Measurements from ENCODE around the gene UBR2.
"Not testable (repeated sequence)": the region's sequence is repeated elsewhere in the genome, so short reads cannot be mapped to it uniquely, and the experiment has no call there.

UBR2 gene

DNA sequence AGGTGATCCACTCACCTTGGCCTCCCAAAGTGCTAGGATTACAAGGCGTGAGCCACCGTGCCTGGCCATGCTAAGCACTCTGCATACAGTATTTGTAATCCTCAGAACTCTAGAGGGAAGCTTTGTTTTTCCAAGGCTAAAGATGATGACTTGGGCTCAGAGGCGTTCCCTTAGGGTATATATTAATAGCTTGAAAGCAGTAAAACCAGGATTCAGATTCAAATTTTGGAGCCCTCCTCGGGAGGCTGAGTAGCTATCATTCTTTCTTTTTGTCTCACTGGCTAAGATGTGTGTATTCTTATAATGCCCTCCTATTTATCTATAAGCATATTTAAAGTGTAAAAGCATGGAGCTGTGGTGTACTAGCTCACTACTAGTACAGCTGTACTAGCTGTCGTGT lies 90.0 kb downstream of the UBR2 start:
- H3K9me3 ChIP-seq = no peaks in the 10 kb centered on the region
- in situ Hi-C loops (cut with MboI; ENCODE audit: low sequenced_read_pairs) = no loop called here
- H3K27me3 ChIP-seq (ENCODE audit: low read depth) = no peaks in the 10 kb centered on the region
- H3K36me3 ChIP-seq (replicated peaks) = peaks cover 18% of the 10 kb centered on the region
- no peak overlapping the region for H3K4me3 ChIP-seq
- H3K4me1 ChIP-seq = peaks cover 23% of the 10 kb centered on the region
- DNase-seq (ENCODE audit: low spot score in 2 of 2) = peak; percentile 68 to 91

DNA sequence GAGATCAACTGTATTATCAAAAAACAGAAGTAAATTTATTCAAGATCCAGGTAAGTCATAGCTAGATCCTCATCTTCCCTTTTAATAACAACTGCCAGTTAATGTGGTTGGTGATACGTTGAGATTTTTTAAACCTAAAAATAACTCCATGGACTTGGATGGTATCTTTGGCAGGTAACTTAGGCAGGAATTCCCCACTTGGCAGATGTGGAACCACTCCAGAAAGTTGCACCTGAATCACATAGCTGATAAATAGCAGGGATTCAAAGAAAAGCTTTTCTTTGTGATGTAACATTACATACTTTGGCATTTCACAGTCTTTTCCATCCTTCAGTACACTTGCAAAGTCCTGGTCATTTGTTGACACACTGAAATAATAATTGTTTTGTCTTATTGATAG lies 96.0 kb downstream of the UBR2 start:
- Histone ChIP-seq H3K4me1 (peaks cover 2% of the 10 kb centered on the region), H3K36me3 (replicated peaks) (peaks cover 37% of the 10 kb centered on the region)
- in situ Hi-C loops (cut with MboI; ENCODE audit: low sequenced_read_pairs) = loop anchor here (5.0 kb wide), 1 partner anchor 217 kb away; the partner anchor contains the start of gene RPL7L1

DNA sequence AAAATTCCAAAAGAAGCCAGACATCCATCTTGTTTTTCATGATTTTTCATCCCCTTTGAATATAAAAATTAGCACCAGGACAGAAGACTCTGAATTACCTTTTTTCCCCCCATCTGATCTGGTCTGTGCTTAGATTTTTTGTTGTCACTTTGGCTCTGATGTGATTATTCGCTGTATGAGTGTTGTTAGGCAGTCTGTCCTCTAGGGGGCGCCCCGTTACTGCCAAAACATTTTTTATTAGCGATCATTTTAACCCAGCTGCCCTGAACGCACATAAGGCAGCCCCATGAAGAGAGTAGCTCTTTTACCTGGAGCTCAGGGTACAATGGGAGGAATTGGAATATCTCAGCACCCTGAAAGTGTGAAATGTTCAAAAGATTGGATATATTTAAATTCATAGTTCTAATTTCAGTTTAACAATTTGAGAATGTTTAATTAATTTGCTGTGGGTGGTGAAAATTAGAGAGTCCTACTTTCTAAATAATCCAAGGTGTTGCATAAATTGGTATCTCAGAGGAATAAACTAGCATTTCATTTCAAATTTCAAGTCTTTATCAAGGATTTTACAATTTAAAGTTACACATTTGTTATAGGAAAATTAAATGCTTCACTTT lies 97.8 kb downstream of the UBR2 start:
- H3K27me3 ChIP-seq (ENCODE audit: low read depth) = no peaks in the 10 kb centered on the region
- H3K4me1 ChIP-seq = peaks cover 2% of the 10 kb centered on the region
- peaks cover 48% of the 10 kb centered on the region for H3K36me3 ChIP-seq (replicated peaks)
- in situ Hi-C loops (cut with MboI; ENCODE audit: low sequenced_read_pairs) = loop anchor here (5.0 kb wide), 1 partner anchor 216 kb away; the partner anchor contains the start of gene RPL7L1
- H3K4me3 ChIP-seq = no peak overlapping the region
- H3K9me3 ChIP-seq = no peaks in the 10 kb centered on the region
- peak; percentile 70 to 85 for DNase-seq (ENCODE audit: low spot score in 2 of 2)

More for the DNA sequence above, 96.0 kb downstream of the UBR2 start:
- no peaks in the 10 kb centered on the region for H3K27me3 ChIP-seq (ENCODE audit: low read depth)
- H3K4me3 ChIP-seq = no peak overlapping the region
- DNase-seq (ENCODE audit: low spot score in 2 of 2) = no peak
- H3K9me3 ChIP-seq = no peaks in the 10 kb centered on the region

GRCh38 chr6:42664718-42665117 lies 100.9 kb downstream of the UBR2 start:
- Histone ChIP-seq H3K4me1 (no peaks in the 10 kb centered on the region), H3K36me3 (replicated peaks) (peaks cover 39% of the 10 kb centered on the region), H3K4me3 (no peak overlapping the region), H3K27me3 (ENCODE audit: low read depth) (no peaks in the 10 kb centered on the region), H3K9me3 (no peaks in the 10 kb centered on the region)
- in situ Hi-C loops (cut with MboI; ENCODE audit: low sequenced_read_pairs) = loop anchor here (5.0 kb wide), 1 partner anchor 213 kb away; the partner anchor contains the start of gene RPL7L1
- no peak for DNase-seq (ENCODE audit: low spot score in 2 of 2)

GRCh38 chr6:42674368-42674767 lies 110.5 kb downstream of the UBR2 start:
- not testable (repeated sequence) for H3K27me3 ChIP-seq (ENCODE audit: low read depth); H3K9me3 ChIP-seq; DNase-seq (ENCODE audit: low spot score in 2 of 2); H3K4me1 ChIP-seq; H3K4me3 ChIP-seq
- in situ Hi-C loops (cut with MboI; ENCODE audit: low sequenced_read_pairs) = loop anchor here (5.0 kb wide), 1 partner anchor 43 kb away; no protein-coding TSS in a partner anchor
- H3K36me3 ChIP-seq (replicated peaks) = peaks cover 47% of the 10 kb centered on the region

DNA sequence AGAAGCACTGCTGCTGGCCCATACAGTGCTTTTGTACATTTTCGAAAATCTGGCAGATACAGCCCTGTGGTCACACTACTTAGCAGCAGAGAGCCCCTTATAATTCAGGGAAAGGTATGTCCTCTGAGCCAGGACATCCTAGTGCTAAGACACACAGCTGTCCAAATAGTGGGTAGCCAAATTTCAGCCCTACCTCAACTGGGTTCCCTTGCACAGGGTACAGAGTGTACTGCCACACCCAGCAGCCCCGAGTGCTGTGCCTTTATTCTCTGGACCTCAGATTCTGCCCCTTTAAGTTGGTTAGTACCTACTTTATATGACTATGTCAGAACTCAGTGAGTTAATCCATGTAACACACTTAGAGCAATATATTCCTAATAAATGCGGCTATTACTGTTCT lies 111.0 kb downstream of the UBR2 start:
- H3K36me3 ChIP-seq (replicated peaks) = peaks cover 50% of the 10 kb centered on the region
- in situ Hi-C loops (cut with MboI; ENCODE audit: low sequenced_read_pairs) = loop anchor here (5.0 kb wide), 1 partner anchor 43 kb away; no protein-coding TSS in a partner anchor
- no peak overlapping the region for H3K4me3 ChIP-seq
- H3K9me3 ChIP-seq = no peaks in the 10 kb centered on the region
- H3K27me3 ChIP-seq (ENCODE audit: low read depth) = no peaks in the 10 kb centered on the region
- no peak for DNase-seq (ENCODE audit: low spot score in 2 of 2)
- H3K4me1 ChIP-seq = no peaks in the 10 kb centered on the region

DNA sequence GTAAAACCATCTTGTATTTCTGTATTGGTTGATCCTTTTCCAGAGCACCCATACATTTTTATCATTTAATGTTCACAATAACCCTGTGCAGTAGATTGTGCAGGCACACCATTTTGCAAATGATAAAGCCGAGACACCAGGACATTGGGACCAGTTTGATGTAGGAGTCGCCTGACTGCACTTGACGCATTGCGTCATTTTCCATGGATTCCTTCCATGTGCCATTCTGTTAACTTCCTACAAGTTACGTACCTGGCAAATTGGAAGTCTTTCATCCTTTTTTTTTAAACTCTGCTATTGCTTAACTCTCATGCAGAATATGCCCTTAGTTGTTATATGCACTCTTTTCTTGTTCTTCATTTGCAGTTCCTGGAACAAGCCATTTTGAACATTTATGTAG lies 115.5 kb downstream of the UBR2 start:
- no peaks in the 10 kb centered on the region for H3K9me3 ChIP-seq
- peaks cover 53% of the 10 kb centered on the region for H3K36me3 ChIP-seq (replicated peaks)
- in situ Hi-C loops (cut with MboI; ENCODE audit: low sequenced_read_pairs) = no loop called here

DNA sequence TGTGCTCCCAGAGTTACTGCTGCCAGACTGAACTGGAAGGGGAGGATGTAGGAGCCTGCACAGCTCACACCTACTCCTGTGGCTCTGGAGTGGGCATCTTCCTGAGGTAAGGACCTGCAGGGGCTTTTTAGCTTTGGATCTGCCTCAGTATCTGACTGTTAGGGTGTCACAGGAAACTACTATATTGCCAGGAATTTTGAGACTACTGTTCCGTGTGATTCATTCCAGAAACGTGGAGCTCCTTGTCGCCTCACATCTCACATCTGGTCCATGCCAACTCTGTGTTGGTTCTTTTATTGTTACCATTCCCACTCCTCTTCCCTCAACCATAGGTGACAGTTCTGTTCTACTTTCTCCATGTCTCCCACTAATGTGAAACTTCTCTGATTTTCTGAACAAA lies 124.5 kb downstream of the UBR2 start:
- Histone ChIP-seq H3K9me3 (no peaks in the 10 kb centered on the region), H3K36me3 (replicated peaks) (peaks cover 46% of the 10 kb centered on the region), H3K27me3 (ENCODE audit: low read depth) (no peaks in the 10 kb centered on the region), H3K4me1 (no peaks in the 10 kb centered on the region), H3K4me3 (no peak overlapping the region)
- in situ Hi-C loops (cut with MboI; ENCODE audit: low sequenced_read_pairs) = no loop called here
- no peak for DNase-seq (ENCODE audit: low spot score in 2 of 2)

More for the DNA sequence above, 115.5 kb downstream of the UBR2 start:
- no peak overlapping the region for H3K4me3 ChIP-seq
- H3K4me1 ChIP-seq = no peaks in the 10 kb centered on the region
- no peaks in the 10 kb centered on the region for H3K27me3 ChIP-seq (ENCODE audit: low read depth)
- no peak for DNase-seq (ENCODE audit: low spot score in 2 of 2)

- H3K9me3 ChIP-seq = no peaks in the 10 kb centered on the region
- no peak for DNase-seq (ENCODE audit: low spot score in 2 of 2)
- H3K4me3 ChIP-seq = no peak overlapping the region
- peaks cover 41% of the 10 kb centered on the region for H3K36me3 ChIP-seq (replicated peaks)
- no peaks in the 10 kb centered on the region for H3K4me1 ChIP-seq
- in situ Hi-C loops (cut with MboI; ENCODE audit: low sequenced_read_pairs) = no loop called here
- H3K27me3 ChIP-seq (ENCODE audit: low read depth) = no peaks in the 10 kb centered on the region
Measured at GRCh38 chr6:42689371-42689770, 125.5 kb downstream of the UBR2 start.

- in situ Hi-C loops (cut with MboI; ENCODE audit: low sequenced_read_pairs) = no loop called here
- no peak overlapping the region for H3K4me3 ChIP-seq
Measured at GRCh38 chr6:42690151-42690702, 126.4 kb downstream of the UBR2 start.

DNA sequence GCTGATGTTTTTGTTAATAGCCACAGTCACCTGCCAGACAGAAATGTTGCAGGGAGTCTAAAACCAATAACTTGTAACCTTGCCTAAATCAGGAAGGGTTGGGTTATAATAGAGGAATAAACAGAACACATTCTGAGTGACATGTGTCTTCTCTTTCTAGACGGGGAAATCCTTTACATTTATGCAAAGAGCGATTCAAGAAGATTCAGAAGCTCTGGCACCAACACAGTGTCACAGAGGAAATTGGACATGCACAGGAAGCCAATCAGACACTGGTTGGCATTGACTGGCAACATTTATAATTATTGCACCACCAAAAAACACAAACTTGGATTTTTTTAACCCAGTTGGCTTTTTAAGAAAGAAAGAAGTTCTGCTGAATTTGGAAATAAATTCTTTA lies 127.0 kb downstream of the UBR2 start:
- DNase-seq (ENCODE audit: low spot score in 2 of 2) = no peak
- Histone ChIP-seq H3K4me3 (no peak overlapping the region), H3K9me3 (no peaks in the 10 kb centered on the region), H3K27me3 (ENCODE audit: low read depth) (no peaks in the 10 kb centered on the region), H3K4me1 (no peaks in the 10 kb centered on the region), H3K36me3 (replicated peaks) (peaks cover 28% of the 10 kb centered on the region)
- in situ Hi-C loops (cut with MboI; ENCODE audit: low sequenced_read_pairs) = no loop called here

More at GRCh38 chr6:42690151-42690702, 126.4 kb downstream of the UBR2 start:
- Histone ChIP-seq H3K36me3 (replicated peaks) (peaks cover 35% of the 10 kb centered on the region), H3K4me1 (no peaks in the 10 kb centered on the region), H3K27me3 (ENCODE audit: low read depth) (no peaks in the 10 kb centered on the region), H3K9me3 (no peaks in the 10 kb centered on the region)
- no peak for DNase-seq (ENCODE audit: low spot score in 2 of 2)

- H3K36me3 ChIP-seq (replicated peaks) = peaks cover 27% of the 10 kb centered on the region
- in situ Hi-C loops (cut with MboI; ENCODE audit: low sequenced_read_pairs) = no loop called here
- no peak for DNase-seq (ENCODE audit: low spot score in 2 of 2)
- no peaks in the 10 kb centered on the region for H3K27me3 ChIP-seq (ENCODE audit: low read depth)
- H3K9me3 ChIP-seq = no peaks in the 10 kb centered on the region
- no peaks in the 10 kb centered on the region for H3K4me1 ChIP-seq
- H3K4me3 ChIP-seq = no peak overlapping the region
Measured at GRCh38 chr6:42692137-42692911, 128.5 kb downstream of the UBR2 start.

DNA sequence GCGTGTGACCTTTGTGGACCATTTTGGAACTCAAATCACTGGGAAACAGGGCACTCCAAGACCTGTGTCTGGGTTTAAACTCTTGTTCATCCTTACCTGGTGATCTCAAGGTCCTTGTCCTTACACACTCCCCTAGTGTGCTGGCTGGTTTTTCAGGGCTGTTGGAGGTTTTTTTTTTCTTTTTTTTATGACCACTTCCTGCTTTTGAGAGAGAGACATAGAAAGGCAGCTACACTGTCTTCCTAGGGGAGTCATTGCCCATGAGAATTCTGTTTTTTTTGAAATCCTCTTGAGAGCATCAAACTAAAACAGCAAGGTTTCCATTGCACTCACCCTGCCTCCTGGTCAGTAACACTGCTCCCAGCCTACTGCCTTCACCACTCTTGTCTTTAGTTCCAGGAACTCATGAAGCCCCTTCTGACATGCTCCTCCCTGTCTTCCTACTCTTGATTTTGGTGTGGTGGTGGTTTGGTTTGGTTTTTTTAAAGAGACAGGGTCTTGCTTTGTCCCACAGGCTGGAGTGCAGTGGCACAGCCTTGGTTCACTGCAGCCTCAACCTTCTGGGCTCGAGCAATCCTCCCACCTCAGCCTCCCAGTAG lies 130.0 kb downstream of the UBR2 start:
- peaks cover 18% of the 10 kb centered on the region for H3K36me3 ChIP-seq (replicated peaks)
- no peak overlapping the region for H3K4me3 ChIP-seq
- H3K9me3 ChIP-seq = no peaks in the 10 kb centered on the region
- no peaks in the 10 kb centered on the region for H3K27me3 ChIP-seq (ENCODE audit: low read depth)
- no peaks in the 10 kb centered on the region for H3K4me1 ChIP-seq
- no peak for DNase-seq (ENCODE audit: low spot score in 2 of 2)
- in situ Hi-C loops (cut with MboI; ENCODE audit: low sequenced_read_pairs) = no loop called here

GRCh38 chr6:42694586-42694985 lies 130.8 kb downstream of the UBR2 start:
- H3K36me3 ChIP-seq (replicated peaks) = peaks cover 15% of the 10 kb centered on the region
- no peak overlapping the region for H3K4me3 ChIP-seq
- H3K27me3 ChIP-seq (ENCODE audit: low read depth) = no peaks in the 10 kb centered on the region
- no peak for DNase-seq (ENCODE audit: low spot score in 2 of 2)
- no peaks in the 10 kb centered on the region for H3K4me1 ChIP-seq
- no peaks in the 10 kb centered on the region for H3K9me3 ChIP-seq
- in situ Hi-C loops (cut with MboI; ENCODE audit: low sequenced_read_pairs) = no loop called here

All from HAP-1 (cell line).